GOT3 (cell line): ENCODE results near the gene NBAS.

Experiments used
- DNase-seq: peaks from one replicate; lab custom pipeline; 2025; ENCODE audit warnings: mixed read lengths; lab: John Stamatoyannopoulos, UW

Gene NBAS

GRCh38 chr2:15591373-15591691, 30.2 kb upstream of the NBAS start:
- DNase-seq: no peak

GRCh38 chr2:15588329-15588919, 27.3 kb upstream of the NBAS start:
- no peak for DNase-seq

GRCh38 chr2:15584767-15585469, 23.8 kb upstream of the NBAS start:
- DNase-seq: no peak

- DNase-seq: no peak
Measured at GRCh38 chr2:15584316-15584715, 23.2 kb upstream of the NBAS start.

GRCh38 chr2:15583826-15584225, 22.7 kb upstream of the NBAS start:
- no peak for DNase-seq

- DNase-seq: no peak
Measured at GRCh38 chr2:15582710-15583357, 21.7 kb upstream of the NBAS start.

- no peak for DNase-seq
Measured at GRCh38 chr2:15580451-15580850, 19.3 kb upstream of the NBAS start.

- no peak for DNase-seq
Measured at GRCh38 chr2:15579641-15580040, 18.5 kb upstream of the NBAS start.

GRCh38 chr2:15577071-15577735, 16.1 kb upstream of the NBAS start:
- DNase-seq: peak; percentile 21

- DNase-seq: no peak
Measured at GRCh38 chr2:15571729-15572128, 10.6 kb upstream of the NBAS start.

GRCh38 chr2:15570104-15570503, 9.0 kb upstream of the NBAS start:
- no peak for DNase-seq

- no peak for DNase-seq
Measured at GRCh38 chr2:15568874-15569273, 7.7 kb upstream of the NBAS start.

GRCh38 chr2:15566912-15567311, 5.8 kb upstream of the NBAS start:
- no peak for DNase-seq

GRCh38 chr2:15565994-15566671, 5.0 kb upstream of the NBAS start:
- no peak for DNase-seq

GRCh38 chr2:15565392-15565791, 4.3 kb upstream of the NBAS start:
- DNase-seq: no peak

GRCh38 chr2:15563227-15564100, 2.3 kb upstream of the NBAS start:
- no peak for DNase-seq

GRCh38 chr2:15562354-15563031, 1.4 kb upstream of the NBAS start:
- no peak for DNase-seq

GRCh38 chr2:15561574-15562344, 625 bp upstream of the NBAS start:
- no peak for DNase-seq

- DNase-seq: no peak
Measured at GRCh38 chr2:15560140-15560987, 770 bp downstream of the NBAS start.
